T-helper 17 cell (primary cell): ENCODE data around the gene DPP7. TPM values are rescaled to one million over a fixed set of nuclear protein-coding genes. Genes with fewer than 3 reads are reported as not detected.
A peak's percentile ranks its signal among the peaks of the same experiment; 100 is the strongest.
"Not testable (repeated sequence)": the region's sequence is repeated elsewhere in the genome, so short reads cannot be mapped to it uniquely, and the experiment has no call there.

Experiments
- ATAC-seq: fragments of 150-1000 bp; cut with Tn5 transposase; 2 replicates; pipeline ENCODE4 v1.10.0; 2021; ENCODE audit warnings: mild to moderate bottlenecking, moderate library complexity
- DNase-seq, 3 donors: peaks; one replicate each; pipeline versions ENCODE4 v3.0.0 to v3.0.0-alpha.2; 2020 to 2021
- H3K9me3 ChIP-seq: one replicate; pipeline ENCODE4 v1.7.0; 2013; ENCODE audit warnings: low read length, mild to moderate bottlenecking; ENCODE audit not compliant: control insufficient read depth, poor library complexity, severe bottlenecking
- H3K27ac Mint-ChIP-seq: one replicate; pipeline ENCODE4 v1.8.0; 2022; ENCODE audit warnings: mild to moderate bottlenecking, moderate library complexity, mixed read lengths
- H3K27me3 Mint-ChIP-seq: one replicate; pipeline ENCODE4 v1.8.0; 2022; ENCODE audit warnings: mixed read lengths
- H3K36me3 Mint-ChIP-seq: one replicate; pipeline ENCODE4 v1.8.0; 2022; ENCODE audit warnings: low read depth, mixed read lengths
- H3K4me1 Mint-ChIP-seq: one replicate; pipeline ENCODE4 v1.8.0; 2022; ENCODE audit warnings: mild to moderate bottlenecking, mixed read lengths
- H3K4me3 Mint-ChIP-seq: one replicate; pipeline ENCODE4 v1.8.0; 2022; ENCODE audit warnings: mild to moderate bottlenecking, moderate library complexity, mixed read lengths
- total RNA-seq, 4 donors: library from RNA in 2 of 4; stranded (reverse) in 2 of 4; gene quantifications; one replicate each; pipeline ENCODE4 v1.2.3 and lab custom pipeline; 2022 to 2026

Gene DPP7
- total RNA-seq, 2 donors from 2014 or later, result 270 to 311 TPM

DNA sequence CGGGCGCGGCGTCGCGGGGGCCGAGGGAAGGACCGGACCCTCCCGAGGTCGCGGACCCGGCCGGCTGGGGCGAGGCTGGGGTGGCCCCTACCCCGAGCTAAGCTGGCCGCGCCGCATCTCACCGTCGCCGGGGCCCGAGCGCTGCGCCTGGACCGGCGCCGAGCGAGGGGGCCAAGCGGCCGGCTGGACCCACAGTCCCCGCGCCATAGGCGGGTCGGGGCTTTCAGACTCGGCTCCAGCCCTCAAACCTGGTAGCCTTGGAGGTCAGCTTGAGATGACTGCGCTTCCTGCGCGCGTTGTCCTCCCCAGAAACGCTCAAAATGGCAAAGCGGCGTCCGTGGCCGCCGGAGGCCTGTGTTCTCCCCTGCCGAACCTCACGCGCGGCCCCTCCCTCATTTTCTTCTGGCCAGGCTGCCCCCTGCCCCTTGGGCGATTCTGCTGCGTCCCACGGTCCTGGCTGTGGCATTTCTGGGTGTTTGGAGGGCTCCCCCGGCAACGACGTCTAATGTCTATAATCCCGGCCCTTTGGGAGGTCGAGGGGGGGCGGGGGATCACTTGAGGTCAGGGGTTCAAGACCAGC, 15.7 kb upstream of the DPP7 start:
- H3K4me1 Mint-ChIP-seq, result peaks cover 20% of the 10 kb centered on the region
- H3K36me3 Mint-ChIP-seq, result no peaks in the 10 kb centered on the region
- ATAC-seq (no peak), DNase-seq (no peak)
- peaks cover 9% of the 10 kb centered on the region for H3K27me3 Mint-ChIP-seq
- H3K27ac Mint-ChIP-seq, result no peak overlapping the region
- peak overlapping the region; percentile 71 for H3K4me3 Mint-ChIP-seq
- no peaks in the 10 kb centered on the region for H3K9me3 ChIP-seq

DNA sequence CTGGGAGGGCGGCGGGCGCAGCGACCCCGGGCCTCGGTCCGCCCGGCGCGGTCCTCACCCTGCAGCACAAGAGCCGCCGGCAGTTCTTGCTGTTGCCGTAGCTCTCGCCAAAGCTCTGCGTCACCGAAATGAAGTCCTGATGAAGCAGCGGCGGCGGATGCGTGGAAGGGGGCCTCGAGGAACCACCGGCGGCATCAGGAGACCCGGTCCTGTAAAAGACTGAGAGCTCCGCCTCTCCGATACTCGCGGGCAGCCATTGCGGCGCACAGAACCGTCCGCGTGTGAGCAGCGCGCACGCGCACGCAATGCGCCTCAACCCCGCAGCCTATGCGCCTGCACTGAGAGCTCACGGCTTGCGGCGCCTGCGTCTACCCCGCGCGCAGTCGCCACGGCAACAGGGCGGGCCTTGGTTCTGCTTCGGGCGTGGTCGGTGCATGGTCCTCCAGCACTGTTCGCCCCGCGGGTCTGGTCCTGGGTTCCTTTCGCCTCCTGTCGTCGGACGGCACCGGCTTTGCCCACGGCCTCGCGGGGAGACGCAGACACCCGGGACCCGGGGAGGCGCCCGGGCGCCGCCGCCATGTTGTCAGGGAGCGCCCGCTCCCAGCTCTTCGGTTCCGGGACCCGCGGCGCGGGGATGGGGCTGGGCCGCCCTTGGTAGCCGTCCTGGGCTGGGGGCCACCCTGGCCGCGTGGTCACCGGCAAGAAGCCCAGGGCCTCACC, 15.1 kb upstream of the DPP7 start:
- H3K27me3 Mint-ChIP-seq, result peaks cover 6% of the 10 kb centered on the region
- peaks cover 20% of the 10 kb centered on the region for H3K4me1 Mint-ChIP-seq
- no peaks in the 10 kb centered on the region for H3K9me3 ChIP-seq
- H3K27ac Mint-ChIP-seq, result peak overlapping the region; percentile 95
- H3K4me3 Mint-ChIP-seq, result peak overlapping the region; percentile 89
- ATAC-seq, result peak; percentile 95
- DNase-seq, result peak; percentile 79 to 84 (median 82)
- H3K36me3 Mint-ChIP-seq, result no peaks in the 10 kb centered on the region

GRCh38 chr9:137128862-137129455, 14.4 kb upstream of the DPP7 start:
- H3K4me3 Mint-ChIP-seq, result peak overlapping the region; percentile 89
- H3K9me3 ChIP-seq, result no peaks in the 10 kb centered on the region
- DNase-seq (no peak), ATAC-seq (peak; percentile 24)
- H3K36me3 Mint-ChIP-seq, result no peaks in the 10 kb centered on the region
- peaks cover 4% of the 10 kb centered on the region for H3K27me3 Mint-ChIP-seq
- H3K27ac Mint-ChIP-seq, result peak overlapping the region; percentile 95
- H3K4me1 Mint-ChIP-seq, result peaks cover 20% of the 10 kb centered on the region

DNA sequence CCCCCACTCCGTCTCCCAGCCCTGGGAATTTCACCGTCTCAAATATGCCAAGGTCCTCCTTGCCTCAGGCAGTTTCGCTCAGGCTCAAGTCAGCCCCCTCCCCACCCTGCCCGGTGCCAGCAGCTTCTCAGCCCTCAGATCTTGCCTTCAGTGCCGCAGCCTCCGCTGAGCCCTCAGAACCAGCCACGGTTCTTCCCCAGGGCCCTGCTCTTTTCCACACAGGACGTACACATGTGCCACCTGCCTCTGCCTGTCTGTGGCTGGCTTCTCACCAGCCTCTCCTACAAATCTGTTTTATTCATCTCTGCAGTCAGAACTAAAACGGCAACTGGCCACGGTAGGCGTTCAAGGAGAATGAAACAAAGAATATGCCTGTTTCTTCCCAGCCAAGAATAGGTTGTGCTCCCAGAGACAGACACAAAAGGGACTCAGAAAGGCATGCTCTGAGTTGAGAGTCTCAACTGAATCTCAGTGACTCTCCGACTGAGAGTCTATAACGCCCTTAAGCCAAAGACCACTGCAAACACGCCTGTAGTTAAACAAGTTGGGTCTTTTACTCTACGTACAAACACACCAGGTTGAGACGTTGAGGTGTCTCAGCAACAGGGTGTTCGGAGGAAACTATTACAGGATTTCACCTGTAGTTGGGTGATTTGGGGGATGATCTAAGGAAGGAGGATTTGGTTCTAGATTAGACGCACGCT, 13.8 kb upstream of the DPP7 start:
- DNase-seq, result no peak
- Mint-ChIP-seq H3K36me3 (no peaks in the 10 kb centered on the region), H3K27me3 (peaks cover 4% of the 10 kb centered on the region), H3K27ac (peak overlapping the region; percentile 95), H3K4me3 (peak overlapping the region; percentile 89), H3K4me1 (peaks cover 20% of the 10 kb centered on the region)
- H3K9me3 ChIP-seq, result no peaks in the 10 kb centered on the region
- no peak for ATAC-seq

- H3K9me3 ChIP-seq, result no peaks in the 10 kb centered on the region
- peaks cover 20% of the 10 kb centered on the region for H3K4me1 Mint-ChIP-seq
- ATAC-seq (no peak), DNase-seq (no peak)
- no peaks in the 10 kb centered on the region for H3K36me3 Mint-ChIP-seq
- peak overlapping the region; percentile 89 for H3K4me3 Mint-ChIP-seq
- H3K27me3 Mint-ChIP-seq, result peaks cover 1% of the 10 kb centered on the region
- peak overlapping the region; percentile 95 for H3K27ac Mint-ChIP-seq
Observed at GRCh38 chr9:137127301-137128157, 13.0 kb upstream of the DPP7 start.

GRCh38 chr9:137126786-137127185, 12.3 kb upstream of the DPP7 start:
- Mint-ChIP-seq H3K27me3 (no peaks in the 10 kb centered on the region), H3K27ac (peak overlapping the region; percentile 95), H3K36me3 (no peaks in the 10 kb centered on the region), H3K4me3 (peak overlapping the region; percentile 89), H3K4me1 (peaks cover 24% of the 10 kb centered on the region)
- DNase-seq, result no peak
- ATAC-seq, result no peak
- H3K9me3 ChIP-seq, result no peaks in the 10 kb centered on the region

DNA sequence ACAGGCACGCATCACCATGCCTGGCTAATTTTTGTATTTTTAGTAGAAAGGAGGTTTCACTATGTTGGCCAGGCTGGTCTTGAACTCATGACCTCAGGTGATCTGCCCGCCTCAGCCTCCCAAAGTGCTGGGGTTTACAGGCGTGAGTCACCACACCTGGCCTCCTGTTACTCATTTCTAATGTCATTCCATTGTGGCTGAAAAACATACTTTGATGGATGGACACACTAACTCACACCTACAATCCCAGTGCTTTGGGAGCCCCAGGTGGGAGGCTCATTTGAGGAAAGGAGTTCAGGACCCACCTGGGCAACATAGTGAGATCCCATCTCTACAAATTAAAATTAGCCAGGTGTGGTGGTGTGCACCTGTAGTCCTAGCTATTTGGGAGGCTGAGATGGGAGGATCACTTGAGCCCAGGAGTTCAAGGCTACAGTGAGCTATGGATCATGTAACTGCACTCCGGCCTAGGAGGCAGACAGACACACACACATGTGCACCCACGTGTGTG, 9.5 kb upstream of the DPP7 start:
- H3K36me3 Mint-ChIP-seq, H3K27ac Mint-ChIP-seq, DNase-seq, ATAC-seq, H3K27me3 Mint-ChIP-seq, H3K9me3 ChIP-seq, H3K4me3 Mint-ChIP-seq: not testable (repeated sequence)
- H3K4me1 Mint-ChIP-seq, result peaks cover 29% of the 10 kb centered on the region

DNA sequence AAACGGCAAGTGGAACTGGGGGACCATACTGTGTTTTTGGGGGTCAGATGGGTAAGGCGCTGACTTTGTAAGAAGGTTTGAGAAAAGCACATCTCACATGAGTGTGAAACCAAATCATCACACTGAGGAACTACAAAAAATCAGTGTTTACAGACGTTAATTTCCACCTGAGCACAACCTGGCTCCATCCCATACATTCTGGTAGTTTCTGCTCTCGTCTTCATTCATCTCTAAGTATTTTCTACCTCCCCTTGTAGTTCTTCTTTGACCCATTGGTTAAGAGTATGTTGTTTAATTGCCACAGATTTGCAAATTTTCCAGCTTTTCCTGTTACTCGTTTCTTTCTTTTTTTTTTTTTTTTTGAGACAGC, 8.9 kb upstream of the DPP7 start:
- DNase-seq (no peak), ATAC-seq (no peak)
- Mint-ChIP-seq H3K4me1 (peaks cover 27% of the 10 kb centered on the region), H3K36me3 (no peaks in the 10 kb centered on the region), H3K27ac (no peak overlapping the region), H3K27me3 (no peaks in the 10 kb centered on the region), H3K4me3 (no peak overlapping the region)
- H3K9me3 ChIP-seq, result no peaks in the 10 kb centered on the region

GRCh38 chr9:137122796-137123467, 8.4 kb upstream of the DPP7 start:
- peak overlapping the region; percentile 78 for H3K27ac Mint-ChIP-seq
- H3K4me1 Mint-ChIP-seq, result peaks cover 23% of the 10 kb centered on the region
- H3K36me3 Mint-ChIP-seq, DNase-seq, H3K27me3 Mint-ChIP-seq, H3K4me3 Mint-ChIP-seq, H3K9me3 ChIP-seq, ATAC-seq: not testable (repeated sequence)

GRCh38 chr9:137121927-137122795, 7.6 kb upstream of the DPP7 start:
- H3K4me3 Mint-ChIP-seq, ATAC-seq, H3K9me3 ChIP-seq, DNase-seq, H3K36me3 Mint-ChIP-seq, H3K27me3 Mint-ChIP-seq: not testable (repeated sequence)
- H3K27ac Mint-ChIP-seq, result peak overlapping the region; percentile 78
- H3K4me1 Mint-ChIP-seq, result peaks cover 18% of the 10 kb centered on the region

DNA sequence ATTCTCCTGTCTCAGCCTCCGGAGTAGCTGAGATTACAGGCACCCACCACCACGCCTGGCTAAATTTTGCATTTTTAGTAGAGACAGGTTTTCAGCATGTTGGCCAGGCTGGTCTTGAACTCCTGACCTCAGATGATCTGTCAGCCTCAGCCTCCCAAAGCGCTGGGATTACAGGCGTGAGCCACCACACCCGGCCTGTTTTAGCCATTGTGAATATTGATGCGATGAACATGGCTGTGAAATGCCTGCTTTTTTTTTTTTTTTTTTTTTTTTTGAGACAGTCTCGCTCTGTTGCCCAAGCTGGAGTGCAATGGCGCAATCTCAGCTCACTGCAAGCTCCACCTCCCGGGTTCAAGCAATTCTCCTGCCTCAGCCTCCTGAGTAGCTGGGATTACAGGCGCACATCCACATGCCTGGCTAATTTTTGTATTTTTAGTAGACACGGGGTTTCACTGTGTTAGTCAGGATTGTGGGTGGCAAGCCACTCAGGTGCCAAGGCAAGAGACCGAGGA, 3.6 kb upstream of the DPP7 start:
- H3K4me1 Mint-ChIP-seq, result peaks cover 17% of the 10 kb centered on the region
- H3K9me3 ChIP-seq, H3K27me3 Mint-ChIP-seq, DNase-seq, H3K36me3 Mint-ChIP-seq, H3K4me3 Mint-ChIP-seq, ATAC-seq, H3K27ac Mint-ChIP-seq: not testable (repeated sequence)
